IPS-18a (cell line): Measurements from ENCODE around the gene NRXN3.
"Not testable (repeated sequence)": the region's sequence is repeated elsewhere in the genome, so short reads cannot be mapped to it uniquely, and the experiment has no call there.

Experiments
- H3K27ac ChIP-seq: one replicate; pipeline ENCODE4 v1.5.1; 2013; ENCODE audit warnings: low read length
- H3K27me3 ChIP-seq: one replicate; pipeline ENCODE4 v1.6.1; 2013; ENCODE audit warnings: mild to moderate bottlenecking, low read length; ENCODE audit not compliant: control insufficient read depth, insufficient read depth
- H3K36me3 ChIP-seq: one replicate; pipeline ENCODE4 v1.6.1; 2013; ENCODE audit warnings: low read depth, low read length; ENCODE audit not compliant: control insufficient read depth
- H3K4me1 ChIP-seq: one replicate; pipeline ENCODE4 v1.6.1; 2013; ENCODE audit warnings: low read depth, low read length; ENCODE audit not compliant: control insufficient read depth
- H3K4me3 ChIP-seq: one replicate; pipeline ENCODE4 v1.5.1; 2013; ENCODE audit warnings: low read length
- H3K9ac ChIP-seq: one replicate; pipeline ENCODE4 v1.6.1; 2013; ENCODE audit warnings: mild to moderate bottlenecking, low read length, moderate library complexity
- H3K9me3 ChIP-seq: one replicate; pipeline ENCODE4 v1.6.1; 2013; ENCODE audit warnings: low read depth, low read length; ENCODE audit not compliant: control insufficient read depth

NRXN3 gene

DNA sequence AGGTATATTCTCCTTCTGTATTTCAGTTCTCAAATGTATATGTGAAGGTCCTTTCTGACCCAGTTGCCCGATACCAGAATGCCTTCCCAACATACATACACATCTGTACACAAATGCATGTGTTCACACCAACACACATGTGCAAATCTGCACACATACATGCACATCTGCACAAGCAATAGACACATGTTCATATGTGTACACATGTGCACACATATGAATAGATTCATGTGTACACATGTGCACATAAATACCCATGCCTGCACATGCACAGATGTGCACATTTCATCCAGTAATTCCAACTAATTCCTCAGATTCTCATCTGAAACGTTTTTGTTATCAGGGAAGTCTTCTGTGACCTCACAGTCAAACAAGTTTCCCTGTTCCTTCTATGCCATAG lies 933.6 kb downstream of the NRXN3 start:
- H3K27ac ChIP-seq: no peak overlapping the region
- no peaks in the 10 kb centered on the region for H3K27me3 ChIP-seq
- H3K4me1 ChIP-seq: no peaks in the 10 kb centered on the region
- no peak overlapping the region for H3K4me3 ChIP-seq
- H3K9me3 ChIP-seq: no peaks in the 10 kb centered on the region
- no peak overlapping the region for H3K9ac ChIP-seq
- no peaks in the 10 kb centered on the region for H3K36me3 ChIP-seq

DNA sequence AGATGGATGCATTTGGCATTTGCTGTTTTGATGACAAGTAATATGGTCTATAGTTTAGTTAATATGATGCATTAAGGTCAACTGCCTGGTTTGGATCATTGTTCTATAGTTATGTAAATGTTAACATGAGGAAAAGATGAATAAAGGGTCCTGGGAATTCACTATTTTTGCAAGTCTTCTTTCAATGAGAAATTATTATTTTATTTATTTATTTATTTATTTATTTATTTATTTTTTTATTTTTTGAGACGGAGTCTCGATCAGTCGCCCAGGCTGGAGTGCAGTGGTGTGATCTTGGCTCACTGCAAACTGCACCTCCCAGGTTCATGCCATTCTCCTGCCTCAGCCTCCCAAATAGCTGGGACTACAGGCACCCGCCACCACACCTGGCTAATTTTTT lies 940.4 kb downstream of the NRXN3 start:
- not testable (repeated sequence) for H3K4me3 ChIP-seq, H3K27me3 ChIP-seq, H3K4me1 ChIP-seq, H3K36me3 ChIP-seq, H3K9ac ChIP-seq, H3K27ac ChIP-seq, H3K9me3 ChIP-seq

DNA sequence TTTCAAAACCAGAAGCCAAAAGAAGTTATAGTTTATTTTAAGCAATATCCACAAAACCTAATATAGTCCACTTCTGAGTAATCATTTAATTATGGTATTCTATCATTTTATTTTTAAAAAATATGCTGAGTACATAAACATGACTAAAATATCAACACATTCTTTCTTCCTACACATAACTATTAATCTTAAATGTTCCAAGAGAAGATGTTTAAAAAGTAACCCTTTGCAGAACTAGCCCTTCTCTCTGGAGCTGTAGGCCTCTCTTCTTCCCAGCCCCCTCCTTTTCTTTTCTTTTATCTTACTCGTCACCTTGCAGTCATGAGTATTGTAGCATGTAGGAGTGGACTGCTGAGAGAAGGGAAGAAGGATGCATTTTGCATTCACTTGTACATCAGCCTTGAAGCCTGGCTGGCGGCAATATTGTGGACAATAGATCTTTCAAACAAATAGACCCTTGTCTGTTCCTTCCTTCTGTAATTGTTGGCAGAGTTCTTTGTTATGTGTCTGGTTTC lies 941.9 kb downstream of the NRXN3 start:
- Histone ChIP-seq H3K27me3 (no peaks in the 10 kb centered on the region), H3K36me3 (no peaks in the 10 kb centered on the region), H3K4me3 (no peak overlapping the region), H3K9ac (no peak overlapping the region), H3K9me3 (no peaks in the 10 kb centered on the region), H3K4me1 (no peaks in the 10 kb centered on the region), H3K27ac (no peak overlapping the region)

DNA sequence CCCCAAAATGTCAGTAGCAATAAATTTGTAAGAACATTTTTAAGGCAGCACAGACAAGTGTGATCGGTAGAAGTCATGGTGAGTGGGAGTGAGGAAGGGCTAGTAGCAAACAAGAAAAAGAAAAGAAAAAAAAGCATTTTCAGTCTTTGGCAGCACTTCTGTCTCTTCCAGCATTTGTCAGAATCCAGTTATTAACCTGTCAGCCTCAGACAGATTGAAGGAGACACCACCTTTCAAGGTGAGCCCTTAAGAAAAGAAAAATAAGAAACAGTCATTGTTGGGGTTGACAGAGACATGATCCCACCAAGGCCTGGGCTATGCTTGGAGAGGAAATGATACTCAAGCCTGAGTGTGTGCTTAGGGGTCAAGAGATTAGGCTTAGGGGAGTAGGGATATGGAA lies 947.4 kb downstream of the NRXN3 start:
- Histone ChIP-seq H3K27ac (no peak overlapping the region), H3K36me3 (no peaks in the 10 kb centered on the region)

DNA sequence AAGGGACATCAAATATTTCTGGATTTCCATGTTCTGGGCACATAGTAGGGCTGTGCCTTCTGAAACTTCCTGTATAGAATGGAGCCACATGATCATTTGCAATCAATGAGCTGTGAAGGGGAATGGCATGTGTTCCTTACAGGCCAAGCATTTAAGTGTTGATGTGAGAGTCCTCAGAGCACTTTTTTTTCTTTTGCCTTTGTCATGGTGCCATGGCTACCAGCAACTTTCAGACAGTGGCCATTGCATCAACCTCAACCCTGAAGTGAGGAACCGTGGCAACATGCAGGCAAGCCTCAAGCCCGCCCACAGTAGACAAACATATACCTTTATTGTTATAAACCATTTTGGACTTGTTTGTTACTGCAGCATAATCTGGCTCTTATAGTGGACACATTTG lies 948.1 kb downstream of the NRXN3 start:
- H3K9ac ChIP-seq: no peak overlapping the region
- H3K27ac ChIP-seq: no peak overlapping the region
- no peaks in the 10 kb centered on the region for H3K9me3 ChIP-seq

More for the DNA sequence above, 947.4 kb downstream of the NRXN3 start:
- no peaks in the 10 kb centered on the region for H3K9me3 ChIP-seq
- no peak overlapping the region for H3K4me3 ChIP-seq
- H3K9ac ChIP-seq: no peak overlapping the region
- peaks cover 3% of the 10 kb centered on the region for H3K4me1 ChIP-seq
- H3K27me3 ChIP-seq: no peaks in the 10 kb centered on the region

DNA sequence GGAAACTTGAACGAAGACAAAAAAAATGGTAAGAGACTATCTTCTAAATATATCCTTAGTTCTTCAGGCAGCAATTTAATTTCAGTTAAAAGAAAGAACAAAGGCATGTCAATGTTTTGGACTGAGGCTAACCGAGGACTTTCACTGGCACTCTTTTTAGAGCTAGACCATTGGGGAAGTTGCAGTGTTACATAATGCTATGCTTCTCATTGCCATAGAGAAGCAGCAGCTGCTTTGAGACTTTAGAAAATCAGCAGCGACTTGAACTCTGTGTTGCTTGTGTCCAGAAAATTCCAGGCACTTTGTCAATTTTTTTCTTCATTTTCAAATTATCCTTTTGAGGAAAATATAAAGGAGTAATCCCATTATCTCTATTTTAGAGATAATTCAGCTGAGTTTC lies 964.2 kb downstream of the NRXN3 start:
- Histone ChIP-seq H3K9me3 (no peaks in the 10 kb centered on the region), H3K27me3 (no peaks in the 10 kb centered on the region), H3K9ac (no peak overlapping the region), H3K4me1 (no peaks in the 10 kb centered on the region), H3K4me3 (no peak overlapping the region), H3K27ac (no peak overlapping the region), H3K36me3 (no peaks in the 10 kb centered on the region)

More for the DNA sequence above, 948.1 kb downstream of the NRXN3 start:
- Histone ChIP-seq H3K4me1 (peaks cover 3% of the 10 kb centered on the region), H3K36me3 (no peaks in the 10 kb centered on the region), H3K27me3 (no peaks in the 10 kb centered on the region), H3K4me3 (no peak overlapping the region)

DNA sequence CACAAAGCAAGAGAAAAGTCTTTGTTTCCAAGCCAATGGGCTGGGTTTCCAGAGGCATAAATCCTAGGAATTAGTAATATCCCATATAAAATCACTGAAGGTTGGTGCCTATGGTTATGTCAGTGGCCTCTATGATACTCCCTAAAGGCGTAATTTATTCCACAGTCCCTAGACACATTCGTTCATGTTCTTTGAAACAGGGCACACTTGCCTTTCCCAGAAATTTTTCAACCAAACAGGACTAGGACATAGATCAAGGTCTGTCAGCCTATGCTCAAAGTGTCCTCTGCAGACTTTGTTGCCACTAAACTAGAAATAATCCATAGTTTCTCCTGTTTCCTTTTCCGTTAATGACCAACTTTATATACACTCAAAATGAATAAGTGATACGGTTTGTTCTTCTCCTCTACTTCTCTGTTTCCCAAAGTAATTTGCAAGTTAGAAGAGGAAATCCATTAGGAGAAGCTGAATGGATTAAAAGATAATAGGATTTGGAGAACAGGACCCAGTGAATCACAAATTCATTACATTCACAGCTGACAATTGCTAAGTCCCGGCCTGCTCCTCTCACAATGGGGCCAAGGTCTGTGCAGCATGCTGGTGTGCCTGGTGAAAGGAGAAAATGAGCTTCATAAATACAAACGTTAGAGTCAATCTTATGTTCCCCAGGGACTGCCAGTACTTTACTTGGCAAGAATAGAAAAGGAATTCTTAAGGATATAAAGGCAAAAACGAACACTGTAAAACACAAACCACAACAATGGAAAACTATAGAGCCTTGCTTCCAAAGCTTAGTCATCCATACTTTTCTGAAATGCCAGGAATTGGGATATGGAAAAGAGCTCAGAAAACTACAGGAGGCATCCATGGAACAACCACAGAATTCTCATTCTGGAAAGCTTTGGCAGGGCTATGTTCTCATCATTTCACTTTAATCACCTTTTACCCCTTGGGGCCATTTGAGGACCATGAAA lies 966.2 kb downstream of the NRXN3 start:
- H3K9ac ChIP-seq: no peak overlapping the region
- H3K9me3 ChIP-seq: no peaks in the 10 kb centered on the region
- H3K27ac ChIP-seq: no peak overlapping the region
- H3K36me3 ChIP-seq: no peaks in the 10 kb centered on the region
- no peak overlapping the region for H3K4me3 ChIP-seq
- H3K27me3 ChIP-seq: no peaks in the 10 kb centered on the region
- no peaks in the 10 kb centered on the region for H3K4me1 ChIP-seq

DNA sequence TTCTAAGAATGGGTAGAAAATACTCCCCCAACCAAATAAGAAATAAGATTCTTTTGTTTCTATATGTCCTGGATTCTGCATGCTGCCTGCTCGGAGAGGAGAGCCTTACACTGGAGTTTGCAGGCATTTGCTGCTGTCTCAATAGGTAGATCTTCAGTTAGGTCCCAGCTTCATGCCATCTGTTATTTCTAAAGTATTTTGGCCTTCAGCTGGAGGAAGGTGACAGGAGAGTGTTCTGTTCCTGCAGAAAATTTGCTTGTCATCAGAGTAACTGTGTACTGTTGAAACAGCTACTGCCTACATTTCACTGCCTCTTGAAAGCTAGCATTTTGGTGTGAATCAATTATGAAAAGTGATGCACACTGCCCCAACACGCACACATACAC lies 966.9 kb downstream of the NRXN3 start:
- H3K4me1 ChIP-seq: no peaks in the 10 kb centered on the region
- H3K9ac ChIP-seq: no peak overlapping the region
- no peak overlapping the region for H3K27ac ChIP-seq
- no peak overlapping the region for H3K4me3 ChIP-seq
- no peaks in the 10 kb centered on the region for H3K36me3 ChIP-seq
- no peaks in the 10 kb centered on the region for H3K27me3 ChIP-seq
- no peaks in the 10 kb centered on the region for H3K9me3 ChIP-seq

DNA sequence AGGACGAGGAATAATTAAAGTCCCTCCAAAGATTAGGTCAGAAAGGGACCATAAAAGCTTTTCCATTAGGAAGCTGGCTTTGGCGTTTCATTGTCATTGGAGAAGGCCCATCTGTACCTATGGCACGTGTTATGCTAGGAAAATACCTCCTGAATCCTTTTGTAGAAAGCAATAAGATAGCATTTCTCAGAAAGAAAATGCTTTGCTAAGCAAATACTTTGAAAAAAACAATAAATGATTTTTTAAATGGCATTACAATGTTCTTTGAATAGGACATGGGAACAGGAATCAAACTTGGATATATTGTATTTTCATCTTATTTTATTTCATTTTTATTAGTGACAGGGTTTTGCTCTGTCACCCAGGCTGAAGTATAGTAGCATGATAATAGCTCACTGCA lies 967.7 kb downstream of the NRXN3 start:
- no peaks in the 10 kb centered on the region for H3K36me3 ChIP-seq
- no peak overlapping the region for H3K4me3 ChIP-seq
- H3K27me3 ChIP-seq: no peaks in the 10 kb centered on the region
- H3K9me3 ChIP-seq: no peaks in the 10 kb centered on the region
- H3K9ac ChIP-seq: no peak overlapping the region
- H3K4me1 ChIP-seq: no peaks in the 10 kb centered on the region
- no peak overlapping the region for H3K27ac ChIP-seq

DNA sequence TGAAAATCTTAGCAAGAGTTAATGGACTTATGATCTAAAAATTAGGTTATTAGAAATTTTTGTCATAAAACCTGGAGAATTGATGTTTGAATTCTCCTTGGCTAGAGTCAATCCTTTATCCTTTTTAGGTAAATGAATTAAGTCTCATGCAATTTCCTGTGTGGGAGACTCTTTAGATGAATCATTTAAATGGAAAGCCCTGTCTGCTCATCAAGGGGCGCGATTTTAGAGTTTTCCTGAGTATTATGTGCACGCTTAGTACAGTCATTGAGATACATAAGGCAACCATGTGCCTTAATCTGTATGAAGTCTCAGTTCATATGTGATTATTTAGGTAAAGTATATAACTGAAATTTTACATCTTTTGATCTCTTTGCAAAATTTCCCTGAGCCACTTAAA lies 974.7 kb downstream of the NRXN3 start:
- no peak overlapping the region for H3K4me3 ChIP-seq

DNA sequence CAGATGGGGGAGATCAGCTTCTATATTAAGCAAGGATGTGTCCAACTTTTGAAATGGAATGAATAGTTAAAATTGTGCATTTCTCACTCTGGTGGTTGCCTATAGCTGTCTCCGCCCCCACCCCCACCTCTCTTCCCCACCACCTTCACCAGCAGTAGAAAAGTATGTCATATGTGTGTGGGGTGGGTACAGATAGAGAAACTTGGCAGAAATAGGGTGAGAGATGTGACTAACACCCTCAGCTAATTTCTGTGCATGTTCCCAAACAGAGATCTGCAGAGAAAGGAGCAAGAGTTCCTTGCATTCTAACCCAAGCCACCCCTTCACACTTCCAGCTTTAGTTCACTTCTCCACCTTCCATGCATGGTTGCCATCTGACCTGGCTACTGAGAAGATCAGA lies 980.1 kb downstream of the NRXN3 start:
- no peak overlapping the region for H3K9ac ChIP-seq
- no peak overlapping the region for H3K4me3 ChIP-seq
- H3K27ac ChIP-seq: no peak overlapping the region
- no peaks in the 10 kb centered on the region for H3K9me3 ChIP-seq
- no peaks in the 10 kb centered on the region for H3K36me3 ChIP-seq
- no peaks in the 10 kb centered on the region for H3K4me1 ChIP-seq
- no peaks in the 10 kb centered on the region for H3K27me3 ChIP-seq

More for the DNA sequence above, 974.7 kb downstream of the NRXN3 start:
- no peaks in the 10 kb centered on the region for H3K27me3 ChIP-seq
- no peaks in the 10 kb centered on the region for H3K4me1 ChIP-seq
- H3K36me3 ChIP-seq: no peaks in the 10 kb centered on the region
- no peak overlapping the region for H3K9ac ChIP-seq
- H3K9me3 ChIP-seq: no peaks in the 10 kb centered on the region
- H3K27ac ChIP-seq: no peak overlapping the region

DNA sequence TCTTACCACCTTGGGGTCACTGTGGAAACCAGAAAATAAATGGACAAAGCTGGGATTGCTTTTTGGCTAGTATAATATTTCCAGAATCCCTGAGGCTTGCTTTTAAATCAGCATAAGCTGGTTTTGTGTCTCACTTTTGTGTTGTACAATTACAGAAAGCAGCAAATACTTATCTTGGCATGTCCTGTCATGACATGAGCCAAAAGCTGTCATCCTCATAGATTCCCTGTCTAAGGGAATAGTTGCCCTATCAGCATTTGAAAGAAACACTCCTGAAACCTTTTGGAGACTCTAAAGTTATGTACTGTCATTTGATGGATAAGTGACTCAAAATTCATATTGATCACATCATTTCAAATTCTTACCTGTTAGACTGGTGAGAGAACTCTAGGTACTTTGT lies 987.2 kb downstream of the NRXN3 start:
- H3K36me3 ChIP-seq: no peaks in the 10 kb centered on the region
- no peaks in the 10 kb centered on the region for H3K9me3 ChIP-seq
- H3K4me3 ChIP-seq: no peak overlapping the region
- H3K27ac ChIP-seq: no peak overlapping the region
- H3K9ac ChIP-seq: no peak overlapping the region
- no peaks in the 10 kb centered on the region for H3K27me3 ChIP-seq
- H3K4me1 ChIP-seq: no peaks in the 10 kb centered on the region
